ENCODE data around the gene LRRC2. TPM values are rescaled to one million over a fixed set of nuclear protein-coding genes. Genes with fewer than 3 reads are reported as not detected.

Gene LRRC2
- total and polyA plus RNA-seq, 9 of the 15 experiments (the other 6 are each of a cell fraction or from before 2014, with no cell fraction given), result 0.01 to 0.04 (median 0.03) TPM; not detected in 5

- TF ChIP-seq, protein P1, sequence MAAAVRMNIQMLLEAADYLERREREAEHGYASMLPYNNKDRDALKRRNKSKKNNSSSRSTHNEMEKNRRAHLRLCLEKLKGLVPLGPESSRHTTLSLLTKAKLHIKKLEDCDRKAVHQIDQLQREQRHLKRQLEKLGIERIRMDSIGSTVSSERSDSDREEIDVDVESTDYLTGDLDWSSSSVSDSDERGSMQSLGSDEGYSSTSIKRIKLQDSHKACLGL (CRISPR knock-in tag; IDR thresholded peaks at IDR 0.05; ENCODE audit: borderline replicate concordance, poor library complexity, severe bottlenecking), result no peak
- TF ChIP-seq RAD21 (CRISPR knock-in tag; conservative IDR thresholded peaks at IDR 0.05 in 1 of 2, IDR thresholded peaks at IDR 0.05 in 1 of 2) (peak in 1 of 2 experiments; percentile 40; a peak in 3 of 4 replicates), ZNF707 (CRISPR knock-in tag; conservative IDR thresholded peaks at IDR 0.05) (no peak), HNRNPL (IDR thresholded peaks at IDR 0.05; ENCODE audit: low read depth, low read length) (no peak), CTCF (IDR thresholded peaks at IDR 0.05 in 2 of 3, conservative IDR thresholded peaks at IDR 0.05 in 1 of 3; ENCODE audit: insufficient read depth in 2 of 3, low read depth in 1 of 3, low read length in 3 of 3) (peak; percentile 32 to 44 (median 37); a peak in 3 of 6 replicates), GATA2 (CRISPR knock-in tag; IDR thresholded peaks at IDR 0.05) (no peak), ZNF668 (CRISPR knock-in tag; IDR thresholded peaks at IDR 0.05) (no peak), ZNF121 (CRISPR knock-in tag; conservative IDR thresholded peaks at IDR 0.05) (peak; percentile 76), CHD4 (IDR thresholded peaks at IDR 0.05; ENCODE audit: insufficient read depth, insufficient replicate concordance, low read depth, low read length, poor library complexity, severe bottlenecking) (no peak), POLR2AphosphoS2 (IDR thresholded peaks at IDR 0.05; ENCODE audit: low read length) (no peak), ZNF583 (CRISPR knock-in tag; IDR thresholded peaks at IDR 0.05) (no peak), YY1 (IDR thresholded peaks at IDR 0.05; ENCODE audit: borderline replicate concordance in 1 of 3, control insufficient read depth in 1 of 3, extremely low read depth in 1 of 3, insufficient read depth in 3 of 3, insufficient read length in 1 of 3, insufficient replicate concordance in 2 of 3, low read depth in 1 of 3, low read length in 2 of 3) (peak in 1 of 3 experiments; percentile 46)
- TF ChIP-seq, protein P2, sequence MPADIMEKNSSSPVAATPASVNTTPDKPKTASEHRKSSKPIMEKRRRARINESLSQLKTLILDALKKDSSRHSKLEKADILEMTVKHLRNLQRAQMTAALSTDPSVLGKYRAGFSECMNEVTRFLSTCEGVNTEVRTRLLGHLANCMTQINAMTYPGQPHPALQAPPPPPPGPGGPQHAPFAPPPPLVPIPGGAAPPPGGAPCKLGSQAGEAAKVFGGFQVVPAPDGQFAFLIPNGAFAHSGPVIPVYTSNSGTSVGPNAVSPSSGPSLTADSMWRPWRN (IDR thresholded peaks at IDR 0.05; ENCODE audit: low read depth), result no peak
These were observed 82.3 kb downstream of the LRRC2 start (continued) for GRCh38 chr3:46483825-46484224.
